Neural progenitor cell (in vitro differentiated cells): ENCODE results near the gene SIGLEC15. TPM values are rescaled to one million over a fixed set of nuclear protein-coding genes. Genes with fewer than 3 reads are reported as not detected.

ENCODE experiments used
- DNase-seq: peaks from one replicate; pipeline ENCODE4 v3.0.0-alpha.2; 2016; ENCODE audit warnings: low spot score
- H2AFZ ChIP-seq: fragments of 200-600 bp; sonication (generic); replicated peaks from 2 replicates; pipeline ENCODE4 v1.6.1; 2016; ENCODE audit warnings: antibody characterized with exemption
- H3F3A ChIP-seq: fragments of 200-600 bp; sonication (generic); 2 replicates; pipeline ENCODE4 v1.6.1; 2016; ENCODE audit warnings: antibody characterized with exemption, low read depth
- H3K27ac ChIP-seq: fragments of 200-600 bp; sonication (generic); 2 replicates; pipeline ENCODE4 v1.5.1; 2016; ENCODE audit warnings: mild to moderate bottlenecking
- H3K27me3 ChIP-seq: fragments of 200-600 bp; sonication (generic); 2 replicates; pipeline ENCODE4 v1.6.1; 2016; ENCODE audit warnings: mild to moderate bottlenecking, moderate library complexity
- H3K36me3 ChIP-seq: fragments of 200-600 bp; sonication (generic); 2 replicates; pipeline ENCODE4 v1.5.1; 2016
- H3K4me1 ChIP-seq: fragments of 200-600 bp; sonication (generic); 2 replicates; pipeline ENCODE4 v1.6.1; 2016; ENCODE audit warnings: mixed run types
- H3K4me2 ChIP-seq: fragments of 200-600 bp; sonication (generic); 2 replicates; pipeline ENCODE4 v1.6.1; 2016
- H3K4me3 ChIP-seq: fragments of 200-600 bp; sonication (generic); 2 replicates; pipeline ENCODE4 v1.5.1; 2016
- H3K79me2 ChIP-seq: fragments of 200-600 bp; sonication (generic); 2 replicates; pipeline ENCODE4 v1.6.1; 2016; ENCODE audit warnings: low read depth
- H3K9ac ChIP-seq: fragments of 200-600 bp; sonication (generic); 2 replicates; pipeline ENCODE4 v1.6.1; 2016
- H3K9me3 ChIP-seq: fragments of 200-600 bp; sonication (generic); 2 replicates; pipeline ENCODE4 v1.5.1; 2016; ENCODE audit warnings: low read depth
- H4K20me1 ChIP-seq: fragments of 200-600 bp; sonication (generic); 2 replicates; pipeline ENCODE4 v1.6.1; 2016; ENCODE audit warnings: low read depth
- H3K27ac Mint-ChIP-seq: 3 replicates; pipeline ENCODE4 v1.8.0; 2021; ENCODE audit warnings: mixed read lengths
- H3K27me3 Mint-ChIP-seq: 2 replicates; pipeline ENCODE4 v1.8.0; 2022; ENCODE audit warnings: low read depth, mild to moderate bottlenecking, inconsistent platforms, moderate library complexity, mixed read lengths; ENCODE audit not compliant: insufficient read depth
- H3K36me3 Mint-ChIP-seq: 3 replicates; pipeline ENCODE4 v1.8.0; 2021; ENCODE audit warnings: mixed read lengths
- H3K4me1 Mint-ChIP-seq: 3 replicates; pipeline ENCODE4 v1.8.0; 2021; ENCODE audit warnings: mixed read lengths
- H3K4me3 Mint-ChIP-seq: 3 replicates; pipeline ENCODE4 v1.8.0; 2021; ENCODE audit warnings: mild to moderate bottlenecking, moderate library complexity, mixed read lengths
- H3K9me3 Mint-ChIP-seq: 3 replicates; pipeline ENCODE4 v1.8.0; 2020; ENCODE audit warnings: mixed read lengths
- EZH2 ChIP-seq: fragments of 200-600 bp; sonication (generic); IDR thresholded peaks from 2 replicates; pipeline ENCODE4 v1.6.1; 2017; ENCODE audit warnings: antibody characterized with exemption, mild to moderate bottlenecking, moderate library complexity
- EZH2phosphoT487 ChIP-seq: fragments of 200-600 bp; sonication (generic); IDR thresholded peaks from 2 replicates; pipeline ENCODE4 v1.6.1; 2017; ENCODE audit warnings: antibody characterized with exemption
- total RNA-seq: library from RNA; depleted of rRNA; stranded (reverse); fragments of >200 nt; gene quantifications from 2 replicates; pipeline ENCODE4 v1.2.3, GENCODE V29; 2015; ENCODE audit warnings: low replicate concordance
- TF ChIP-seq, protein P1 (sequence below): fragments of 200-600 bp; sonication (generic); IDR thresholded peaks from 2 replicates; pipeline ENCODE4 v1.5.1; 2017; ENCODE audit warnings: antibody characterized with exemption, mild to moderate bottlenecking

SIGLEC15 gene
- total RNA-seq, 1 donor from 2014 or later, result not detected

GRCh38 chr18:45786941-45787340, 38.5 kb upstream of the SIGLEC15 start:
- peaks cover 5% of the 10 kb centered on the region for H3K4me1 ChIP-seq
- no peak overlapping the region for H3K4me3 Mint-ChIP-seq

GRCh38 chr18:45787346-45787745, 38.1 kb upstream of the SIGLEC15 start:
- H3K79me2 ChIP-seq, result no peaks in the 10 kb centered on the region
- H3K4me1 ChIP-seq, result peaks cover 5% of the 10 kb centered on the region
- no peak overlapping the region for H3K4me3 ChIP-seq
- H3K27me3 ChIP-seq, result no peaks in the 10 kb centered on the region
- H3F3A ChIP-seq, result no peaks in the 10 kb centered on the region
- Mint-ChIP-seq H3K27ac (no peak overlapping the region), H3K27me3 (peaks cover 4% of the 10 kb centered on the region), H3K4me1 (no peaks in the 10 kb centered on the region), H3K36me3 (no peaks in the 10 kb centered on the region), H3K4me3 (no peak overlapping the region), H3K9me3 (no peaks in the 10 kb centered on the region)
- no peaks in the 10 kb centered on the region for H3K9me3 ChIP-seq
- H3K27ac ChIP-seq, result no peak overlapping the region
- no peak overlapping the region for H2AFZ ChIP-seq
- H3K9ac ChIP-seq, result no peak overlapping the region
- H4K20me1 ChIP-seq, result no peaks in the 10 kb centered on the region
- H3K4me2 ChIP-seq, result no peak overlapping the region
- H3K36me3 ChIP-seq, result no peaks in the 10 kb centered on the region
- TF ChIP-seq, protein P1, sequence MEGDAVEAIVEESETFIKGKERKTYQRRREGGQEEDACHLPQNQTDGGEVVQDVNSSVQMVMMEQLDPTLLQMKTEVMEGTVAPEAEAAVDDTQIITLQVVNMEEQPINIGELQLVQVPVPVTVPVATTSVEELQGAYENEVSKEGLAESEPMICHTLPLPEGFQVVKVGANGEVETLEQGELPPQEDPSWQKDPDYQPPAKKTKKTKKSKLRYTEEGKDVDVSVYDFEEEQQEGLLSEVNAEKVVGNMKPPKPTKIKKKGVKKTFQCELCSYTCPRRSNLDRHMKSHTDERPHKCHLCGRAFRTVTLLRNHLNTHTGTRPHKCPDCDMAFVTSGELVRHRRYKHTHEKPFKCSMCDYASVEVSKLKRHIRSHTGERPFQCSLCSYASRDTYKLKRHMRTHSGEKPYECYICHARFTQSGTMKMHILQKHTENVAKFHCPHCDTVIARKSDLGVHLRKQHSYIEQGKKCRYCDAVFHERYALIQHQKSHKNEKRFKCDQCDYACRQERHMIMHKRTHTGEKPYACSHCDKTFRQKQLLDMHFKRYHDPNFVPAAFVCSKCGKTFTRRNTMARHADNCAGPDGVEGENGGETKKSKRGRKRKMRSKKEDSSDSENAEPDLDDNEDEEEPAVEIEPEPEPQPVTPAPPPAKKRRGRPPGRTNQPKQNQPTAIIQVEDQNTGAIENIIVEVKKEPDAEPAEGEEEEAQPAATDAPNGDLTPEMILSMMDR, result no peak
- no peak for TF ChIP-seq EZH2phosphoT487
- no peak for TF ChIP-seq EZH2
- no peak for DNase-seq

More at GRCh38 chr18:45786941-45787340, 38.5 kb upstream of the SIGLEC15 start:
- H3K79me2 ChIP-seq, result no peaks in the 10 kb centered on the region
- no peaks in the 10 kb centered on the region for H3K9me3 ChIP-seq
- DNase-seq, result no peak
- Mint-ChIP-seq H3K27ac (no peak overlapping the region), H3K9me3 (no peaks in the 10 kb centered on the region), H3K4me1 (no peaks in the 10 kb centered on the region), H3K27me3 (peaks cover 4% of the 10 kb centered on the region), H3K36me3 (no peaks in the 10 kb centered on the region)
- H3K4me2 ChIP-seq, result no peak overlapping the region
- no peak overlapping the region for H3K27ac ChIP-seq
- no peak overlapping the region for H3K4me3 ChIP-seq
- TF ChIP-seq, protein P1, result no peak
- no peaks in the 10 kb centered on the region for H4K20me1 ChIP-seq
- H2AFZ ChIP-seq, result no peak overlapping the region
- no peaks in the 10 kb centered on the region for H3K36me3 ChIP-seq
- no peaks in the 10 kb centered on the region for H3F3A ChIP-seq
- H3K9ac ChIP-seq, result no peak overlapping the region
- no peaks in the 10 kb centered on the region for H3K27me3 ChIP-seq

DNA sequence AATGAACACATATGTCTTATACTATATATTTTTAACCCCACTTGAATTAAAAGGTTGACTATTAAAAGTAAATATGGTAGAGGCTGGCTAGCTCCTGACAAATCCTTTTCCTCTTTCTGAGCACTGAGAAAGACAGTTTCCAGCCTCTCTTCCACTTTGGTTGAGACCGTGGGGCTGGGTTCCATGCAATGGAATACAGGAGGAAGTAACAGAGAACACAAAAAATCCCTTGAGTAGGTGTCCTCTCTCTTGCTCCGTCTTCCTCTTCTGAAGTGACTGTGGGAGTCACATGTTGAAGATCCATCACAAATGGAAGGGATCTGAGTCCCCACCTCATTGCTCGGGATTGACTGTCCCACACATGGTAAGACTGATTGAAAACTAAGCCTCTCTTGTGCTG, 36.6 kb upstream of the SIGLEC15 start:
- Histone ChIP-seq H3K36me3 (no peaks in the 10 kb centered on the region), H3K4me3 (no peak overlapping the region), H2AFZ (no peak overlapping the region), H3K9ac (no peak overlapping the region), H3F3A (no peaks in the 10 kb centered on the region), H4K20me1 (no peaks in the 10 kb centered on the region), H3K27me3 (no peaks in the 10 kb centered on the region), H3K27ac (no peak overlapping the region), H3K9me3 (no peaks in the 10 kb centered on the region), H3K4me1 (no peaks in the 10 kb centered on the region), H3K79me2 (no peaks in the 10 kb centered on the region), H3K4me2 (no peak overlapping the region)
- H3K36me3 Mint-ChIP-seq, result no peaks in the 10 kb centered on the region
- no peak for TF ChIP-seq EZH2phosphoT487
- TF ChIP-seq, protein P1, result no peak
- no peak for TF ChIP-seq EZH2
- no peak overlapping the region for H3K27ac Mint-ChIP-seq
- H3K4me1 Mint-ChIP-seq, result no peaks in the 10 kb centered on the region
- H3K4me3 Mint-ChIP-seq, result no peak overlapping the region
- DNase-seq, result no peak
- H3K9me3 Mint-ChIP-seq, result no peaks in the 10 kb centered on the region
- H3K27me3 Mint-ChIP-seq, result peaks cover 5% of the 10 kb centered on the region
